ENCODE results near the gene ZSCAN12. TPM values are rescaled to one million over a fixed set of nuclear protein-coding genes. Genes with fewer than 3 reads are reported as not detected.
A peak's percentile ranks its signal among the peaks of the same experiment; 100 is the strongest.

The ZSCAN12 gene
- total and polyA plus RNA-seq, 2 of the 13 experiments (the other 11 are each of a cell fraction or from before 2014, with no cell fraction given): 2.8 to 8.9 TPM

- TF ChIP-seq, protein P1, sequence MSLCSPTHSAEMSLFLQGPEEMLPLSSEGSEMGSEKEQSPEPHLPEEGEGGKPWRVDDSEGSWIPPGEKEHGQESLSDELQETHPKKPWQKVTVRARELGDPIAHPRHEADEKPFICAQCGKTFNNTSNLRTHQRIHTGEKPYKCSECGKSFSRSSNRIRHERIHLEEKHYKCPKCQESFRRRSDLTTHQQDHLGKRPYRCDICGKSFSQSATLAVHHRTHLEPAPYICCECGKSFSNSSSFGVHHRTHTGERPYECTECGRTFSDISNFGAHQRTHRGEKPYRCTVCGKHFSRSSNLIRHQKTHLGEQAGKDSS (CRISPR knock-in tag; IDR thresholded peaks at IDR 0.05; ENCODE audit: borderline replicate concordance, low read depth): peak; percentile 69; the same call in 1 of the 2 replicates
- TF ChIP-seq ZNF816 (CRISPR knock-in tag; IDR thresholded peaks at IDR 0.05; ENCODE audit: borderline replicate concordance): no peak
- TF ChIP-seq, protein P2, sequence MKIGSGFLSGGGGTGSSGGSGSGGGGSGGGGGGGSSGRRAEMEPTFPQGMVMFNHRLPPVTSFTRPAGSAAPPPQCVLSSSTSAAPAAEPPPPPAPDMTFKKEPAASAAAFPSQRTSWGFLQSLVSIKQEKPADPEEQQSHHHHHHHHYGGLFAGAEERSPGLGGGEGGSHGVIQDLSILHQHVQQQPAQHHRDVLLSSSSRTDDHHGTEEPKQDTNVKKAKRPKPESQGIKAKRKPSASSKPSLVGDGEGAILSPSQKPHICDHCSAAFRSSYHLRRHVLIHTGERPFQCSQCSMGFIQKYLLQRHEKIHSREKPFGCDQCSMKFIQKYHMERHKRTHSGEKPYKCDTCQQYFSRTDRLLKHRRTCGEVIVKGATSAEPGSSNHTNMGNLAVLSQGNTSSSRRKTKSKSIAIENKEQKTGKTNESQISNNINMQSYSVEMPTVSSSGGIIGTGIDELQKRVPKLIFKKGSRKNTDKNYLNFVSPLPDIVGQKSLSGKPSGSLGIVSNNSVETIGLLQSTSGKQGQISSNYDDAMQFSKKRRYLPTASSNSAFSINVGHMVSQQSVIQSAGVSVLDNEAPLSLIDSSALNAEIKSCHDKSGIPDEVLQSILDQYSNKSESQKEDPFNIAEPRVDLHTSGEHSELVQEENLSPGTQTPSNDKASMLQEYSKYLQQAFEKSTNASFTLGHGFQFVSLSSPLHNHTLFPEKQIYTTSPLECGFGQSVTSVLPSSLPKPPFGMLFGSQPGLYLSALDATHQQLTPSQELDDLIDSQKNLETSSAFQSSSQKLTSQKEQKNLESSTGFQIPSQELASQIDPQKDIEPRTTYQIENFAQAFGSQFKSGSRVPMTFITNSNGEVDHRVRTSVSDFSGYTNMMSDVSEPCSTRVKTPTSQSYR (CRISPR knock-in tag; IDR thresholded peaks at IDR 0.05; ENCODE audit: borderline replicate concordance): 0 out of 2 replicates have a peak, but pooled peaks have one; percentile 23
- 0 out of 2 replicates have a peak, but pooled peaks have one; percentile 81 for TF ChIP-seq BCL3 (CRISPR knock-in tag; IDR thresholded peaks at IDR 0.05)
- TF ChIP-seq ZMYM3 (CRISPR knock-in tag; IDR thresholded peaks at IDR 0.05): peak; percentile 67; the same call in 1 of the 2 replicates
- peak; percentile 98 for TF ChIP-seq IRF2 (CRISPR knock-in tag; IDR thresholded peaks at IDR 0.05)
- TF ChIP-seq ZHX2 (IDR thresholded peaks at IDR 0.05; ENCODE audit: low read depth): peak; percentile 86
- peak; percentile 47; the same call in 1 of the 2 replicates for TF ChIP-seq ZHX2 (CRISPR knock-in tag; IDR thresholded peaks at IDR 0.05; ENCODE audit: borderline replicate concordance)
- TF ChIP-seq IRF9 (CRISPR knock-in tag; IDR thresholded peaks at IDR 0.05; ENCODE audit: borderline replicate concordance): peak; percentile 98
- TF ChIP-seq ZNF326 (CRISPR knock-in tag; IDR thresholded peaks at IDR 0.05; ENCODE audit: borderline replicate concordance): no peak
- TF ChIP-seq PRPF4 (IDR thresholded peaks at IDR 0.05; ENCODE audit: low read depth, low read length, poor library complexity, severe bottlenecking): no peak
- peak; percentile 82; the same call in 1 of the 2 replicates for TF ChIP-seq RELA (CRISPR knock-in tag; IDR thresholded peaks at IDR 0.05)
- peak; percentile 63; the same call in 1 of the 2 replicates for TF ChIP-seq MTERF4 (CRISPR knock-in tag; IDR thresholded peaks at IDR 0.05)
These were observed at the start of gene ZSCAN12 (continued) for GRCh38 chr6:28399350-28400121.

Data from HepG2 (cell line).